Transverse colon (tissue), 4 donors: ENCODE results near the gene SLC29A1. TPM values are rescaled to one million over a fixed set of nuclear protein-coding genes. Genes with fewer than 3 reads are reported as not detected.
"Not testable (repeated sequence)": the region's sequence is repeated elsewhere in the genome, so short reads cannot be mapped to it uniquely, and the experiment has no call there.

Source experiments
- DNase-seq: peaks from one replicate; pipeline ENCODE4 v3.0.0-alpha.2; 2019
- H3K27ac ChIP-seq, 4 donors: fragments of 200-600 bp; sonication (generic); 2 replicates each; pipeline ENCODE4 v1.5.1; 2016 to 2018; ENCODE audit warnings: inconsistent platforms in 4 of 4
- H3K27me3 ChIP-seq: fragments of 200-600 bp; sonication (generic); 2 replicates; pipeline ENCODE4 v1.5.1; 2017; ENCODE audit warnings: inconsistent platforms
- H3K36me3 ChIP-seq, 4 donors: fragments of 200-600 bp; sonication (generic); 2 replicates each; pipeline ENCODE4 v1.5.1; 2017 to 2019; ENCODE audit warnings: inconsistent platforms in 4 of 4
- H3K4me1 ChIP-seq, 4 donors: fragments of 200-600 bp; sonication (generic); 2 replicates each; pipeline ENCODE4 v1.5.1; 2017 to 2020; ENCODE audit warnings: inconsistent platforms in 4 of 4
- H3K4me3 ChIP-seq, 4 donors: fragments of 200-600 bp; sonication (generic); 1 replicate in 1 of 4; 2 replicates in 3 of 4; pipeline versions ENCODE4 v1.5.1 to v1.6.1; 2017 to 2019; ENCODE audit warnings: inconsistent platforms in 4 of 4
- H3K9me3 ChIP-seq, 2 donors: fragments of 200-600 bp; sonication (generic); 2 replicates each; pipeline ENCODE4 v1.5.1; 2017 to 2019; ENCODE audit warnings: inconsistent platforms in 2 of 2
- EP300 ChIP-seq: sonication (generic); formaldehyde crosslinking; IDR thresholded peaks from one replicate; pipeline ENCODE4 v1.6.1; 2017; ENCODE audit warnings: antibody characterized with exemption, low read depth
- POLR2A ChIP-seq: fragments of 450-650 bp; IDR thresholded peaks from one replicate; pipeline ENCODE4 v1.6.1; 2016; ENCODE audit warnings: antibody characterized with exemption, mild to moderate bottlenecking, moderate library complexity
- POLR2AphosphoS5 ChIP-seq, 3 donors: sonication (generic); formaldehyde crosslinking; IDR thresholded peaks; one replicate each; pipeline ENCODE4 v1.6.1; 2016; ENCODE audit warnings: antibody characterized with exemption in 3 of 3
- WGBS, 2 donors: methylation state at CpG; one replicate each; pipeline ENCODE4 v1.1.5; 2018; ENCODE audit warnings: low coverage in 1 of 2; 5-methylcytosine and 5-hydroxymethylcytosine counted together
- in situ Hi-C, 4 donors: fragments of 200-750 bp; cut with MboI; loops; one replicate each; pipeline versions ENCODE4 v1.15.0 to v1.15.1; 2017; ENCODE audit warnings: low sequenced_read_pairs in 3 of 4, low pct_ligation_motif_present in 1 of 4, low pct_unique_long_range_greater_than_20kb in 1 of 4
- intact Hi-C: fragments of 100-400 bp; cut with DNase I; formaldehyde crosslinking; loops from one replicate; pipeline ENCODE4 v1.15.1; 2023; ENCODE audit warnings: low total_unique reads
- total RNA-seq, 4 donors: library from RNA; depleted of rRNA; stranded (reverse); fragments of >200 nt; gene quantifications; one replicate each; pipeline ENCODE4 v1.1.0, GENCODE V29; 2016
- TF ChIP-seq, protein P1 (sequence below), 5 experiments: fragments of 200-600 bp in 3 of 5; fragments of 450-650 bp in 2 of 5; sonication (generic) in 3 of 5; IDR thresholded peaks; 1 replicate in 2 of 5; 2 replicates in 3 of 5; pipeline ENCODE4 v1.5.1; 2016 to 2017; ENCODE audit warnings: antibody characterized with exemption in 5 of 5, inconsistent platforms in 3 of 5, mild to moderate bottlenecking in 2 of 5, moderate library complexity in 1 of 5

The SLC29A1 gene
- total RNA-seq, 4 donors from 2014 or later: 25.1 to 45.2 (median 35.6) TPM

DNA sequence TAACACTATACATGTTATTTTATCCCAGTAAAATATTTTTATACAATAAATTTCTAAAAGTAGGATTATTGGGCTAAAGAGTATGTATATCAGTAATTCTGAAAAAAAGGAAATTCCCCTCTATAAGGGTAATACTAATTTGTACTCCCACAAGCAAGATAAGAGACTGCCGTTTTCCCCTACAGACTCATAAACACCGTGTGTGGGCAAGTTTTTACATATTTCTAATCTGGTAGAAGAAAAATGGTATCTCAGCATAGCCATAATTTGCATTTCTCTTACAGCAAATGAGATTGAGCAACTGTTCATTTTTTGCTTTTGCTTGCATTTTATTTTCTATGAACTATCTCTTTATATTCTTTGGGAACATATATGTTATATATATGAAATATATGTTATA, 32.7 kb upstream of the SLC29A1 start:
- no peak overlapping the region for H3K27ac ChIP-seq
- in situ Hi-C loops (no loop called here), intact Hi-C loops (no loop called here)
- TF ChIP-seq, protein P1, sequence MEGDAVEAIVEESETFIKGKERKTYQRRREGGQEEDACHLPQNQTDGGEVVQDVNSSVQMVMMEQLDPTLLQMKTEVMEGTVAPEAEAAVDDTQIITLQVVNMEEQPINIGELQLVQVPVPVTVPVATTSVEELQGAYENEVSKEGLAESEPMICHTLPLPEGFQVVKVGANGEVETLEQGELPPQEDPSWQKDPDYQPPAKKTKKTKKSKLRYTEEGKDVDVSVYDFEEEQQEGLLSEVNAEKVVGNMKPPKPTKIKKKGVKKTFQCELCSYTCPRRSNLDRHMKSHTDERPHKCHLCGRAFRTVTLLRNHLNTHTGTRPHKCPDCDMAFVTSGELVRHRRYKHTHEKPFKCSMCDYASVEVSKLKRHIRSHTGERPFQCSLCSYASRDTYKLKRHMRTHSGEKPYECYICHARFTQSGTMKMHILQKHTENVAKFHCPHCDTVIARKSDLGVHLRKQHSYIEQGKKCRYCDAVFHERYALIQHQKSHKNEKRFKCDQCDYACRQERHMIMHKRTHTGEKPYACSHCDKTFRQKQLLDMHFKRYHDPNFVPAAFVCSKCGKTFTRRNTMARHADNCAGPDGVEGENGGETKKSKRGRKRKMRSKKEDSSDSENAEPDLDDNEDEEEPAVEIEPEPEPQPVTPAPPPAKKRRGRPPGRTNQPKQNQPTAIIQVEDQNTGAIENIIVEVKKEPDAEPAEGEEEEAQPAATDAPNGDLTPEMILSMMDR (IDR thresholded peaks at IDR 0.05): no peak
- TF ChIP-seq POLR2A: no peak
- TF ChIP-seq POLR2AphosphoS5 (IDR thresholded peaks at IDR 0.05): no peak
- H3K4me3 ChIP-seq: no peak overlapping the region
- no peaks in the 10 kb centered on the region for H3K9me3 ChIP-seq
- DNase-seq: no peak
- no peaks in the 10 kb centered on the region for H3K36me3 ChIP-seq
- whole genome bisulfite sequencing, 2 donors: 22 to 32% methylated on average over 2 of the region's 2 CpGs
- no peaks in the 10 kb centered on the region for H3K27me3 ChIP-seq
- peaks cover 0 to 7% (median 3%) of the 10 kb centered on the region in 4 donors for H3K4me1 ChIP-seq

DNA sequence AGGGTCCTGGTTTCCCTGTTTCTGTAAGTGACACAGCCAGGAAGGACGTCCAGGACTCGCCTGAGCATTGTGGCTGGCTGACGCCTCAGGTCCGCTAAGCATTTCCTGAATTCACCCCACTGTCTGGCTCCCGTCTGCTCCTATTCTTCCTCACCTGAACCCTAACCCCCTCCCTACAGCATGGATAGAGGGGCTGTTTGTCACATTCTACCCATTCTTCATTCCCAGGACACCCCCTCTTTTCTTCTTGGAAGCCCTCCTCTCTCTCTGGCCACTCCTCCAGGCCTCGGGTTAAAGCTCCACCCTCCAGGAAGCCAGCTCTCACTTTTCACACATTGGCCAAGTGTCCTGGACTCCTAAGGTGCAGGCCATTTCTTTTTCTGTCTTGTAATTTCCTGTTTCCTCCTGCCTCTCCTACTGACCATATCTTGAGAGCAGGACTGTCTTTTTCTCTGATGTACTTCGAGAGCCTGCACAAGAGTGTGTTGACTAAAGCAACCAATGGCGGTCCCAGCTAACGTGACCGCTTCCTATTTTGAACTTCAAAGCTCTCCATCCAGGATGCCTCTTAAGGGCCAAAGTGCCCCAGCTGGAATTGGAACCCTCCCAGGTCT, 30.9 kb upstream of the SLC29A1 start:
- peaks cover 0 to 7% (median 3%) of the 10 kb centered on the region in 4 donors for H3K4me1 ChIP-seq
- TF ChIP-seq POLR2AphosphoS5 (IDR thresholded peaks at IDR 0.05) (no peak), POLR2A (no peak), EP300 (no peak)
- TF ChIP-seq, protein P1 (IDR thresholded peaks at IDR 0.05): no peak
- H3K27me3 ChIP-seq: no peaks in the 10 kb centered on the region
- intact Hi-C loops (no loop called here), in situ Hi-C loops (no loop called here)
- H3K36me3 ChIP-seq: no peaks in the 10 kb centered on the region
- no peak overlapping the region for H3K4me3 ChIP-seq
- H3K9me3 ChIP-seq: no peaks in the 10 kb centered on the region
- no peak overlapping the region for H3K27ac ChIP-seq
- 63 to 69% methylated on average over 10 of the region's 10 CpGs for WGBS, 2 donors
- no peak for DNase-seq

DNA sequence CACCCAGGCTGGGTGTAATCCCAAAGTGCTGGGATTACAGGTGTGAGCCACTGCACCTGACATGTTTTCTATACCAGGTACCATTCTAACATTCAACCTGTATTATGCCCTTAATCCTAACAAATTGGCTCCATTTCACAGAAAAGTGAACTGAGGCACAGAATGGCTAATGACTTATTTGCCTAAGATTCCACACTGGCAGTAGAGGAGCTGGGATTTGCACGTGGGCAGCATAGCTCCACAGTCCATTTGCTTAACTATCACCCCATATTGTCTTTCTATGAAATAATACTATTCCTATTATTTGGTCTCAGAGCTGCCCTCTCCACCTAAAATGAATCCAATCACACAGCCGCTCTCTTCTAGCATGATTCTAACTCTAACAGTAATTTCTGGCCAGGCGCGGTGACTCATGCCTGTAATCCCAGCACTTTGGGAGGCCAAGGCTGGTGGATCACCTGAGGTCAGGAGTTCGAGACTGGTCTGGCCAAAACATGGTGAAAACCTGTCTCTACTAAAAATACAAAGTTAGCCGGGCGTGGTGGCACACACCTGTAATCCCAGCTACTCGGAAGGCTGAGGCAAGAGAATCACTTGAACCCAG, 30.0 kb upstream of the SLC29A1 start:
- no peaks in the 10 kb centered on the region for H3K9me3 ChIP-seq
- WGBS, 2 donors: 75 to 89% methylated on average over 1 to 8 of the region's 8 CpGs
- no peaks in the 10 kb centered on the region for H3K27me3 ChIP-seq
- DNase-seq: no peak
- H3K4me1 ChIP-seq: peaks cover 0 to 7% (median 3%) of the 10 kb centered on the region in 4 donors
- H3K36me3 ChIP-seq: no peaks in the 10 kb centered on the region
- no peak for TF ChIP-seq POLR2AphosphoS5 (IDR thresholded peaks at IDR 0.05)
- TF ChIP-seq, protein P1 (IDR thresholded peaks at IDR 0.05): no peak
- no peak for TF ChIP-seq POLR2A
- no peak for TF ChIP-seq EP300
- in situ Hi-C loops (no loop called here), intact Hi-C loops (no loop called here)
- no peak overlapping the region for H3K4me3 ChIP-seq
- no peak overlapping the region for H3K27ac ChIP-seq

DNA sequence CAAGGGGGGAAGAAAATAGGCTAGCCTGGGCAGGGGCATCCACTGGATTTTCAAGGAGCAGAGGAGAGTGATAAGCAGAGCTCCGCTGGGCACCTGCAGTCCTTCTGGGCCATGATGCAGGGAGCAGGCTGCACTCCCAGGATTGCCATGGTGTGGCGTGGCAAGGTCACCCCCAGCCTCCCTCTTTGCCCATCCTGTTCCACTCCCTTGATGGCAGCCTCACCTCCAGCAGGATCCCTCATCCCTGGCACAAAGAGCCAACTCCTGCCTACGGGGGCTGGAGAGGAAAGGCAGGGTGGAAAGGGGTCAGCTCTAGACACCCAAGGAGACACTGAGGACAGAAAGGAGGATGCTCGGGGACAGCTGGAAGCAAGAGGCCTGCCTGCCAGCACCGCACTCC, 29.1 kb upstream of the SLC29A1 start:
- intact Hi-C loops (no loop called here), in situ Hi-C loops (no loop called here)
- H3K27me3 ChIP-seq: no peaks in the 10 kb centered on the region
- 85 to 87% methylated on average over 3 to 5 of the region's 5 CpGs for WGBS, 2 donors
- no peak overlapping the region for H3K4me3 ChIP-seq
- TF ChIP-seq POLR2A (no peak), POLR2AphosphoS5 (IDR thresholded peaks at IDR 0.05) (no peak), EP300 (no peak)
- TF ChIP-seq, protein P1 (IDR thresholded peaks at IDR 0.05): no peak
- peaks cover 0 to 7% (median 3%) of the 10 kb centered on the region in 4 donors for H3K4me1 ChIP-seq
- DNase-seq: no peak
- H3K27ac ChIP-seq: no peak overlapping the region
- H3K9me3 ChIP-seq: no peaks in the 10 kb centered on the region
- H3K36me3 ChIP-seq: no peaks in the 10 kb centered on the region

DNA sequence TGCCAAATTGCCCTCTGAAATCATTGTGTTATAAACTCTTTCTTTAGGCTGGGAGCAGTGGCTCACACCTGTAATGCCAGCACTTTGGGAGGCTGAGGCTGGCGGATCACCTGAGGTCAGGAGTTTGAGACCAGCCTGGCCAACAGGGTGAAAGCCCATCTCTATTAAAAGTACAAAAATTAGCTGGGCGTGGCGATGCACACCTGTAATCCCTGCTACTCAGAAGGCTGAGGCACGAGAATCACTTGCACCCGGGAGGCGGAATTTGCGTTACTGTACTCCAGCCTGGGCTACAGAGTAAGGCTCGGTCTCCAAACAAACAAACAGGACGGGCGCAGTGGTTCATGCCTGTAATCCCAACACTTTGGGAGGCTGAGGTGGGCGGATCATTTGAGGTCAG, 27.0 kb upstream of the SLC29A1 start:
- H3K4me3 ChIP-seq, DNase-seq, in situ Hi-C loops, H3K36me3 ChIP-seq, H3K27me3 ChIP-seq, intact Hi-C loops, H3K27ac ChIP-seq, H3K9me3 ChIP-seq: not testable (repeated sequence)
- 90% methylated on average over 11 of the region's 11 CpGs; no CpG with 5 or more reads in 1 of the 2 donors for WGBS, 2 donors
- H3K4me1 ChIP-seq: peaks cover 0 to 13% (median 8%) of the 10 kb centered on the region in 4 donors
